Gastroesophageal sphincter (tissue), 4 donors: Measurements from ENCODE around the gene GPR153. TPM values are rescaled to one million over a fixed set of nuclear protein-coding genes. Genes with fewer than 3 reads are reported as not detected.

Experiments used
- ATAC-seq: fragments of 150-250 bp; one replicate; pipeline ENCODE4 v1.9.1; 2016; ENCODE audit warnings: mild to moderate bottlenecking, moderate library complexity
- H3K27ac ChIP-seq, 4 donors: fragments of 200-600 bp; sonication (generic) in 3 of 4; 1 replicate in 3 of 4; 2 replicates in 1 of 4; pipeline ENCODE4 v1.5.1; 2016 to 2019
- H3K27me3 ChIP-seq: fragments of 200-600 bp; sonication (generic); one replicate; pipeline ENCODE4 v1.5.1; 2019
- H3K36me3 ChIP-seq, 2 donors: fragments of 200-600 bp; sonication (generic); one replicate each; pipeline ENCODE4 v1.5.1; 2019; ENCODE audit warnings: control low read depth in 1 of 2
- H3K4me1 ChIP-seq, 3 donors: fragments of 200-600 bp; sonication (generic); 1 replicate in 2 of 3; 2 replicates in 1 of 3; pipeline ENCODE4 v1.5.1; 2016 to 2019; ENCODE audit warnings: control low read depth in 2 of 3
- H3K4me3 ChIP-seq, 2 donors: fragments of 200-600 bp; sonication (generic); one replicate each; pipeline ENCODE4 v1.5.1; 2019; ENCODE audit warnings: mild to moderate bottlenecking in 1 of 2, moderate library complexity in 1 of 2
- H3K9me3 ChIP-seq, 3 donors: fragments of 200-600 bp; sonication (generic); one replicate each; pipeline ENCODE4 v1.5.1; 2017 to 2019; ENCODE audit warnings: control low read depth in 2 of 3
- EP300 ChIP-seq: sonication (generic); formaldehyde crosslinking; IDR thresholded peaks from one replicate; pipeline ENCODE4 v1.6.1; 2017; ENCODE audit warnings: antibody characterized with exemption, mild to moderate bottlenecking
- POLR2A ChIP-seq, 2 donors: fragments of 450-650 bp; IDR thresholded peaks; one replicate each; pipeline ENCODE4 v1.6.1; 2017; ENCODE audit warnings: antibody characterized with exemption in 2 of 2, mild to moderate bottlenecking in 2 of 2, moderate library complexity in 1 of 2
- POLR2AphosphoS5 ChIP-seq: sonication (generic); formaldehyde crosslinking; IDR thresholded peaks from one replicate; pipeline ENCODE4 v1.6.1; 2017; ENCODE audit warnings: antibody characterized with exemption
- WGBS, 2 donors: methylation state at CpG; one replicate each; pipeline ENCODE4 v1.1.5; 2018; ENCODE audit warnings: low coverage in 1 of 2; 5-methylcytosine and 5-hydroxymethylcytosine counted together
- total RNA-seq, 4 donors: library from RNA; depleted of rRNA; stranded (reverse); fragments of >200 nt; gene quantifications; one replicate each; pipeline ENCODE4 v1.1.0, GENCODE V29; 2016
- TF ChIP-seq, protein P1 (sequence below), 4 experiments: fragments of 200-600 bp in 2 of 4; fragments of 450-650 bp in 2 of 4; sonication (generic) in 1 of 4; IDR thresholded peaks; one replicate each; pipeline ENCODE4 v1.5.1; 2017 to 2019; ENCODE audit warnings: antibody characterized with exemption in 4 of 4, mild to moderate bottlenecking in 2 of 4, moderate library complexity in 2 of 4

The GPR153 gene
- total RNA-seq, 4 donors from 2014 or later: 2.6 to 8.9 (median 6.2) TPM

GRCh38 chr1:6266641-6267040 is 5.7 kb upstream of the GPR153 start:
- Histone ChIP-seq H3K4me3 (no peak overlapping the region), H3K27me3 (peaks cover 21% of the 10 kb centered on the region), H3K4me1 (peaks cover 0 to 56% (median 14%) of the 10 kb centered on the region in 3 donors), H3K9me3 (no peaks in the 10 kb centered on the region), H3K27ac (no peak overlapping the region), H3K36me3 (no peaks in the 10 kb centered on the region)
- ATAC-seq: no peak
- WGBS, 2 donors: no CpG with 5 or more reads among the region's 11 CpGs
- TF ChIP-seq, protein P1, sequence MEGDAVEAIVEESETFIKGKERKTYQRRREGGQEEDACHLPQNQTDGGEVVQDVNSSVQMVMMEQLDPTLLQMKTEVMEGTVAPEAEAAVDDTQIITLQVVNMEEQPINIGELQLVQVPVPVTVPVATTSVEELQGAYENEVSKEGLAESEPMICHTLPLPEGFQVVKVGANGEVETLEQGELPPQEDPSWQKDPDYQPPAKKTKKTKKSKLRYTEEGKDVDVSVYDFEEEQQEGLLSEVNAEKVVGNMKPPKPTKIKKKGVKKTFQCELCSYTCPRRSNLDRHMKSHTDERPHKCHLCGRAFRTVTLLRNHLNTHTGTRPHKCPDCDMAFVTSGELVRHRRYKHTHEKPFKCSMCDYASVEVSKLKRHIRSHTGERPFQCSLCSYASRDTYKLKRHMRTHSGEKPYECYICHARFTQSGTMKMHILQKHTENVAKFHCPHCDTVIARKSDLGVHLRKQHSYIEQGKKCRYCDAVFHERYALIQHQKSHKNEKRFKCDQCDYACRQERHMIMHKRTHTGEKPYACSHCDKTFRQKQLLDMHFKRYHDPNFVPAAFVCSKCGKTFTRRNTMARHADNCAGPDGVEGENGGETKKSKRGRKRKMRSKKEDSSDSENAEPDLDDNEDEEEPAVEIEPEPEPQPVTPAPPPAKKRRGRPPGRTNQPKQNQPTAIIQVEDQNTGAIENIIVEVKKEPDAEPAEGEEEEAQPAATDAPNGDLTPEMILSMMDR (IDR thresholded peaks at IDR 0.05): no peak
- TF ChIP-seq POLR2AphosphoS5 (no peak), EP300 (no peak), POLR2A (IDR thresholded peaks at IDR 0.05) (no peak)

GRCh38 chr1:6265151-6265550 is 4.3 kb upstream of the GPR153 start:
- H3K4me3 ChIP-seq: no peak overlapping the region
- H3K36me3 ChIP-seq: no peaks in the 10 kb centered on the region
- ATAC-seq: no peak
- H3K9me3 ChIP-seq: no peaks in the 10 kb centered on the region
- peaks cover 0 to 54% (median 20%) of the 10 kb centered on the region in 3 donors for H3K4me1 ChIP-seq
- H3K27ac ChIP-seq: no peak overlapping the region
- H3K27me3 ChIP-seq: peaks cover 34% of the 10 kb centered on the region
- WGBS, 2 donors: 90% methylated on average over 2 of the region's 15 CpGs; no CpG with 5 or more reads in 1 of the 2 donors
- TF ChIP-seq EP300 (no peak), POLR2A (IDR thresholded peaks at IDR 0.05) (no peak)

DNA sequence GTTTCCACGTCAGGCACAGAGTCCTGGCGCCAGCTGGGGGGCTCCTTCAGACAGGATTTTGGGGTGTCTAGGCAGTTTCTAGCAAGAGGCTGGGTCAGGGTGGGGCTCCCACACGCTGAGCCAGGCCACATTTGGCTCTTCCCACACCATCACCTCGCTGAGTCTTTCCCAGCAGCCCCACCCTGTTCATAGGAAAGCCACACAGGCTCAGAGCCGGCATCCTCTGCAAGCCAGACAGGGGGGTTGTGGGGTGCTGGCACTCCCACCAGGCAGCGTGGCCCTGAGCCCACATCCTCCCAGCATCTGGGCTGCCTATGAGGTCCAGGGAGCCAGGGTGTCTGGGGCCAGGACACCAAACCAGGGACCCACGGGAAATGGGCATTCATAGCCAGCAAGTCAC is 2.8 kb upstream of the GPR153 start:
- Histone ChIP-seq H3K4me3 (no peak overlapping the region), H3K27ac (peak overlapping the region in 1 of 4 donors; percentile 81), H3K27me3 (peaks cover 41% of the 10 kb centered on the region), H3K9me3 (no peaks in the 10 kb centered on the region), H3K4me1 (peaks cover 0 to 65% (median 25%) of the 10 kb centered on the region in 3 donors), H3K36me3 (no peaks in the 10 kb centered on the region)
- no CpG with 5 or more reads among the region's 7 CpGs for WGBS, 2 donors
- TF ChIP-seq POLR2A (IDR thresholded peaks at IDR 0.05) (no peak), POLR2AphosphoS5 (no peak), EP300 (no peak)
- TF ChIP-seq, protein P1 (IDR thresholded peaks at IDR 0.05): no peak
- ATAC-seq: no peak

GRCh38 chr1:6262555-6263420 is 1.9 kb upstream of the GPR153 start:
- Histone ChIP-seq H3K4me3 (no peak overlapping the region), H3K27me3 (peaks cover 48% of the 10 kb centered on the region), H3K4me1 (peaks cover 0 to 65% (median 25%) of the 10 kb centered on the region in 3 donors), H3K27ac (peak overlapping the region in 3 of 4 donors; percentile 41 to 81 (median 66)), H3K9me3 (no peaks in the 10 kb centered on the region), H3K36me3 (no peaks in the 10 kb centered on the region)
- ATAC-seq: peak; percentile 16
- no CpG with 5 or more reads among the region's 25 CpGs for WGBS, 2 donors
- TF ChIP-seq POLR2AphosphoS5 (no peak), EP300 (no peak), POLR2A (IDR thresholded peaks at IDR 0.05) (no peak)
- TF ChIP-seq, protein P1 (IDR thresholded peaks at IDR 0.05): no peak

DNA sequence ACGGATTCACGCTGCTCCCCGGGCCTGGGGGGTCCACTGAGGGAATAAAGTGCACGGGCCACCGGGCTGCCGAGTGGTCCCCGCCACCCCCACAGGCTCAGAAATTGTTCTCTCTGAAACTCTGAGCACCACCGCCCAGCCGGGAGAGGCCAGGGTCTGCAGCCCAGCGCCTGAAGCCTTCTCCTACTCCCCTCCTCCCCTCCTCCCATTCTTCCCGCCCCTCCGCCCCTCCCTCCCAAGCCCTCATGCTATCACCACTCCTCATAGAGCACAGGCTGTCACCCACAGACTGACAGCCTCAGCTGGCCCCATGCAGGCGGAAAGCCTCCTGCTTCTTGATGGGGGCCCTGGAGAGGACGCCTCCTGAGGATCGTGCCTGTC is 707 bp upstream of the GPR153 start:
- no peak for ATAC-seq

More for the DNA sequence above, 707 bp upstream of the GPR153 start:
- Histone ChIP-seq H3K27ac (peak overlapping the region in 3 of 4 donors; percentile 58 to 81 (median 70)), H3K4me3 (peak overlapping the region in 1 of 2 donors; percentile 71), H3K4me1 (peaks cover 0 to 65% (median 25%) of the 10 kb centered on the region in 3 donors), H3K9me3 (no peaks in the 10 kb centered on the region), H3K36me3 (no peaks in the 10 kb centered on the region), H3K27me3 (peaks cover 56% of the 10 kb centered on the region)
- TF ChIP-seq, protein P1 (IDR thresholded peaks at IDR 0.05): no peak
- TF ChIP-seq EP300 (no peak), POLR2A (IDR thresholded peaks at IDR 0.05) (no peak), POLR2AphosphoS5 (no peak)
- WGBS, 2 donors: 21 to 40% methylated on average over 1 to 5 of the region's 15 CpGs
